Loucy (cell line): Measurements from ENCODE around the gene AUNIP.

ENCODE experiments used
- H2AFZ ChIP-seq: fragments of 200-600 bp; sonication (generic); 2 replicates; pipeline ENCODE4 v1.6.0; 2016; ENCODE audit warnings: antibody characterized with exemption, mild to moderate bottlenecking, low read length, moderate library complexity
- H3F3A ChIP-seq: fragments of 200-600 bp; 2 replicates; pipeline ENCODE4 v1.6.0; 2016; ENCODE audit warnings: antibody characterized with exemption, low read depth, mild to moderate bottlenecking
- H3K27me3 ChIP-seq: fragments of 200-600 bp; sonication (generic); 2 replicates; pipeline ENCODE4 v1.6.1; 2014; ENCODE audit warnings: low read length, mild to moderate bottlenecking; ENCODE audit not compliant: insufficient read depth, poor library complexity, severe bottlenecking
- H3K36me3 ChIP-seq: fragments of 200-600 bp; sonication (generic); 2 replicates; pipeline ENCODE4 v1.6.1; 2016; ENCODE audit warnings: low read length; ENCODE audit not compliant: insufficient read depth
- H3K4me1 ChIP-seq: fragments of 200-600 bp; sonication (generic); 2 replicates; pipeline ENCODE4 v1.5.1; 2014; ENCODE audit warnings: low read length, mild to moderate bottlenecking; ENCODE audit not compliant: insufficient read depth, poor library complexity, severe bottlenecking
- H3K4me2 ChIP-seq: fragments of 200-600 bp; sonication (generic); 2 replicates; pipeline ENCODE4 v1.6.0; 2014; ENCODE audit warnings: antibody characterized with exemption, low read length, low read depth, mild to moderate bottlenecking; ENCODE audit not compliant: poor library complexity, severe bottlenecking
- H3K4me3 ChIP-seq: fragments of 200-600 bp; sonication (generic); 2 replicates; pipeline ENCODE4 v1.5.1; 2014; ENCODE audit warnings: low read length, mild to moderate bottlenecking, mixed read lengths; ENCODE audit not compliant: poor library complexity, severe bottlenecking
- H3K79me2 ChIP-seq: fragments of 200-600 bp; sonication (generic); 2 replicates; pipeline ENCODE4 v1.6.1; 2014; ENCODE audit warnings: low read length; ENCODE audit not compliant: insufficient read depth
- H3K9ac ChIP-seq: fragments of 200-600 bp; sonication (generic); 2 replicates; pipeline ENCODE4 v1.6.0; 2014; ENCODE audit warnings: mild to moderate bottlenecking, low read depth, low read length, moderate library complexity; ENCODE audit not compliant: poor library complexity, severe bottlenecking
- H3K9me2 ChIP-seq: fragments of 200-600 bp; sonication (generic); replicated peaks from 2 replicates; pipeline ENCODE4 v1.6.1; 2016; ENCODE audit warnings: low read depth, low read length, mixed read lengths
- H3K9me3 ChIP-seq: fragments of 200-600 bp; sonication (generic); 2 replicates; pipeline ENCODE4 v1.6.1; 2014; ENCODE audit warnings: mild to moderate bottlenecking, antibody characterized with exemption, low read length, low read depth; ENCODE audit not compliant: insufficient read depth
- H4K20me1 ChIP-seq: fragments of 200-600 bp; sonication (generic); 2 replicates; pipeline ENCODE4 v1.6.0; 2014; ENCODE audit warnings: antibody characterized with exemption, low read length, mild to moderate bottlenecking; ENCODE audit not compliant: insufficient read depth, poor library complexity, severe bottlenecking
- CTCF ChIP-seq: fragments of 200-600 bp; sonication (generic); conservative IDR thresholded peaks from 2 replicates; pipeline ENCODE4 v1.5.1; 2014; ENCODE audit warnings: mild to moderate bottlenecking, antibody characterized with exemption, low read length
- EZH2phosphoT487 ChIP-seq: fragments of 200-600 bp; IDR thresholded peaks from 2 replicates; pipeline ENCODE4 v1.6.1; 2018; ENCODE audit warnings: antibody characterized with exemption, mild to moderate bottlenecking, moderate library complexity, borderline replicate concordance

The AUNIP gene

GRCh38 chr1:25875856-25876692 is 16.8 kb upstream of the AUNIP start:
- no peak overlapping the region for H3K4me2 ChIP-seq
- H3K9ac ChIP-seq = no peak overlapping the region
- no peak overlapping the region for H2AFZ ChIP-seq
- no peaks in the 10 kb centered on the region for H3K27me3 ChIP-seq
- H3K4me1 ChIP-seq = peaks cover 5% of the 10 kb centered on the region
- TF ChIP-seq CTCF = no peak
- no peak for TF ChIP-seq EZH2phosphoT487
- H3K4me3 ChIP-seq = no peak overlapping the region
- no peaks in the 10 kb centered on the region for H3K79me2 ChIP-seq
- H3F3A ChIP-seq = no peaks in the 10 kb centered on the region
- no peaks in the 10 kb centered on the region for H3K9me3 ChIP-seq
- no peaks in the 10 kb centered on the region for H3K36me3 ChIP-seq
- no peaks in the 10 kb centered on the region for H3K9me2 ChIP-seq
- no peaks in the 10 kb centered on the region for H4K20me1 ChIP-seq

GRCh38 chr1:25875154-25875855 is 16.0 kb upstream of the AUNIP start, which contains the start of gene PAQR7:
Gene PAQR7, minus strand, starts transcription at chr1:25875708. Its CDS starts 11,869 bp downstream, at chr1:25863839.
- no peaks in the 10 kb centered on the region for H3F3A ChIP-seq
- no peak within 1 kb of the TSS for H3K9ac ChIP-seq
- H3K4me1 ChIP-seq = peaks cover 13% of the 10 kb centered on the region
- H3K27me3 ChIP-seq = no peaks in the 10 kb centered on the region
- no peaks in the 10 kb centered on the region for H3K9me2 ChIP-seq
- TF ChIP-seq EZH2phosphoT487 = no peak
- TF ChIP-seq CTCF = no peak
- no peaks in the 10 kb centered on the region for H4K20me1 ChIP-seq
- no peak within 1 kb of the TSS for H3K4me3 ChIP-seq
- H3K4me2 ChIP-seq = no peak within 1 kb of the TSS
- H2AFZ ChIP-seq = no peak within 1 kb of the TSS
- no peaks in the 10 kb centered on the region for H3K79me2 ChIP-seq
- no peaks in the 10 kb centered on the region for H3K36me3 ChIP-seq
- H3K9me3 ChIP-seq = no peaks in the 10 kb centered on the region

GRCh38 chr1:25874635-25875153 is 15.4 kb upstream of the AUNIP start:
- Histone ChIP-seq H3K27me3 (no peaks in the 10 kb centered on the region), H2AFZ (no peak overlapping the region), H3K9me2 (no peaks in the 10 kb centered on the region), H3K4me3 (no peak overlapping the region), H3K79me2 (no peaks in the 10 kb centered on the region), H4K20me1 (no peaks in the 10 kb centered on the region), H3K4me2 (no peak overlapping the region), H3K9ac (no peak overlapping the region), H3F3A (no peaks in the 10 kb centered on the region), H3K4me1 (peaks cover 13% of the 10 kb centered on the region), H3K9me3 (no peaks in the 10 kb centered on the region), H3K36me3 (no peaks in the 10 kb centered on the region)
- TF ChIP-seq CTCF (no peak), EZH2phosphoT487 (no peak)
